KOPT-K1 (cell line): ENCODE results near the gene FGGY.
"Not testable (repeated sequence)": the region's sequence is repeated elsewhere in the genome, so short reads cannot be mapped to it uniquely, and the experiment has no call there.

Experiments used
- H3K27ac ChIP-seq: fragments of 200-600 bp; sonication (generic); 2 replicates; pipeline ENCODE4 v1.5.1; 2016; ENCODE audit warnings: antibody characterized with exemption, mild to moderate bottlenecking, low read depth, low read length; ENCODE audit not compliant: poor library complexity, severe bottlenecking
- H3K36me3 ChIP-seq: fragments of 200-600 bp; sonication (generic); 2 replicates; pipeline ENCODE4 v1.5.1; 2017; ENCODE audit warnings: antibody characterized with exemption, mild to moderate bottlenecking, low read length, moderate library complexity; ENCODE audit not compliant: insufficient read depth
- H3K9me3 ChIP-seq: fragments of 200-600 bp; sonication (generic); 2 replicates; pipeline ENCODE4 v1.5.1; 2017; ENCODE audit warnings: antibody characterized with exemption, low read length, mild to moderate bottlenecking; ENCODE audit not compliant: insufficient read depth, poor library complexity, severe bottlenecking

The FGGY gene

GRCh38 chr1:59342801-59343575 is 46.1 kb downstream of the FGGY start:
- Histone ChIP-seq H3K27ac (no peak overlapping the region), H3K36me3 (no peaks in the 10 kb centered on the region), H3K9me3 (no peaks in the 10 kb centered on the region)

GRCh38 chr1:59343576-59343840 is 46.6 kb downstream of the FGGY start:
- Histone ChIP-seq H3K9me3 (no peaks in the 10 kb centered on the region), H3K36me3 (no peaks in the 10 kb centered on the region), H3K27ac (no peak overlapping the region)

- H3K27ac ChIP-seq, result no peak overlapping the region
- H3K9me3 ChIP-seq, result no peaks in the 10 kb centered on the region
- no peaks in the 10 kb centered on the region for H3K36me3 ChIP-seq
Measured at GRCh38 chr1:59345221-59345620, 48.3 kb downstream of the FGGY start.

- Histone ChIP-seq H3K9me3 (no peaks in the 10 kb centered on the region), H3K27ac (no peak overlapping the region), H3K36me3 (no peaks in the 10 kb centered on the region)
Measured at GRCh38 chr1:59346429-59346828, 49.5 kb downstream of the FGGY start.

DNA sequence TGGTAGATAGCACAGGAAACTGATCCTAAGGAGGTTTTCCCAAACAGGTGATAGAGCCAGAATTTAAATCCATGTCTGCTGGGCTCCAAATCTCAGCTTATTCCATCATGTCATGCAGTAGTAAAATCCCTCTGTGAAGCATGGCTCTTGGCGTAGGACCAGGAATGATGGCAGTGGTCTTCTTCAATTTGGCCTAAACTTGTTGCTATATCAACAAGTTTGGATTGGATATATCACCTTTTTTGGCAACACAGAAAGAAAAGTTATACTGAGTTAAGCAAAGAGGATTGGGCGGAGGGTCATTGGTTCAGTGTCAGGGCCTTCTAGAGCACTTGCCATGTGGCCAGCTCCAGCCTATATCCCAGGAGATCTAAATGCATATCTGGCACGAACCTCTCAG is 52.2 kb downstream of the FGGY start:
- no peak overlapping the region for H3K27ac ChIP-seq
- no peaks in the 10 kb centered on the region for H3K9me3 ChIP-seq
- no peaks in the 10 kb centered on the region for H3K36me3 ChIP-seq

DNA sequence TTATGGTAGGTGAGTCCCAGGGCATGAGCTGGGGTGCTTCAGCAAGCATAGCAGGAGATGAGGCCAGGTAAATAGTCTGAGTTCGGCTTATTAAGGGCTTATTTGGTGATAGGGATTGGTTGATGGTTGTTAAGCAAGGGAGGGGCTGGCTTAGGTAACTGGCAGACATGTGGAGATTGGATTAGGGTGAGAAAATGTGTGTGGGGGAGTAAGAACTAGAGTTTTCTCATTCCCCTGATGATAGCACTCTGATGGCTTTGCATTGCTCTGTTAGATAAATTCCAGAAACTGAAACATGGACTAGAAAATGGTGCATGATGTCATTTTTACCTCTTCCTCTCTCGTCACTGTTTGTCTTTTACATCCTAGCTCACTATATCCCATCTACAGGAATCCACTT is 53.6 kb downstream of the FGGY start:
- Histone ChIP-seq H3K36me3 (no peaks in the 10 kb centered on the region), H3K9me3 (no peaks in the 10 kb centered on the region), H3K27ac (no peak overlapping the region)

DNA sequence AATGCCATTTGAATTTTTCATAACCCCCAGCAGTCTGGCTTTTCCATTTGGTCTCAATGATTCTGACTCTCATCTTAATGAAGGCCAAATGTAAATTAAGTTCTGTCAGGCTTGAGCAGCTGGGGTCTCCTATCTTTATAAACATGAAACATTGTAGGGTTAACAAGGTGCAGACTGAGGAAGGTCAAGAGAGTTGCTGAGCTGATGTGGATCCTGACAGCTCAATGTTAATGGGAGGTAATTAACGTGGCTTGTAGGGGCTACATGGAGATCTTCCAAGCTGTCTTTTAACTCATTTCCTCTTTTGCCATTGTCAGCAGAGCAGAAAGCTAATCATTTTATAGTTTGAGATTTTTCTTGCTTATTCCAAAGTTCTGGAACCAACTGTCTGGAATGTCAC is 55.2 kb downstream of the FGGY start:
- Histone ChIP-seq H3K27ac (no peak overlapping the region), H3K36me3 (no peaks in the 10 kb centered on the region), H3K9me3 (no peaks in the 10 kb centered on the region)

GRCh38 chr1:59353453-59353852 is 56.6 kb downstream of the FGGY start:
- Histone ChIP-seq H3K36me3 (no peaks in the 10 kb centered on the region), H3K27ac (no peak overlapping the region), H3K9me3 (no peaks in the 10 kb centered on the region)

DNA sequence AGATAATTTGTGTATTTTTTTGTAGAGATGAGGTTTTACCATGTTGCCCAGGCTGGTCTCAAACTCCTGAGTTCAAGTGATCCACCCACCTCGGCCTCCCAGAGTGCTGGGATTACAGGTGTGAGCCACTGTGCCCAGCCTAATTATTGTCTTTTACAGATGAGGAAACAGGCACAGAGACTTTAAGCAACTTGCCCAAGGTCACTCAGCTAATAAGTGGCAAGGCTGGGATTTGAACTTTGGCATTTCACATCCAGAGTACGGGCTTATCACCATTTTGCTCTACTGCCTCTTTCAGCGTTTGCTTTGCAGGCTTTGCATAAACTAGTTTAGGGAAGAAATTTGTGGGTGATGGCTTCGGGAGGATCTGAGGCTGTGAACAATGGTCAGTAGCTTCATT is 57.3 kb downstream of the FGGY start:
- H3K27ac ChIP-seq, H3K36me3 ChIP-seq, H3K9me3 ChIP-seq: not testable (repeated sequence)

DNA sequence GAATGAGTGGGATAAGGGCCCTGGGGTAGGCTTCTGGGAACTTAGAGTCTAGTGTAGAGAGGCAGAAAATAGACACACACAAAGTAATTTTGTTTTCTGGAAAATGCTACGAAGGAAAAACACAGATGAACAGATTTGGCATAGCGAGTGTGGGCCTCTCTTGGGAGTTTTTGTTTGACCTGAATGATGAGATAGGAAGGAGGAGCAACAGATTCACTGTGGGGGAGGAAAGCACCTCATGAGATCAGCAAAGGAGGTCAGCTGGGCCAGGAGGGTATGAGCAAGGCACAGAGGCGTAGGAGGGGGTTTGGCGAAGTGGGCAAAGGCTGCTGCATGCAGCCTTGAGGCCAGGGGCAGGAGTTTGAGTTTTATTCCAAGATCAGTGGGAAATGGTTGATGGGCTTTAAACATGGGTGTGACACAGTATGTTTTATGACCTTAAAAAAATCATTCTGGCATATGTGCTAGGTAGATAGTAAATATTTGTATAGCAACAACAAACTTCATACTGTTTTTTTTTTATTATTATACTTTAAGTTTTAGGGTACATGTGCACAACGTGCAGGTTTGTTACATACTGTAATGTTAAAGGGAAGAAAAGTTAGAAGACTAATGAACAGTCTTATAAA is 57.9 kb downstream of the FGGY start:
- no peaks in the 10 kb centered on the region for H3K36me3 ChIP-seq
- no peak overlapping the region for H3K27ac ChIP-seq
- H3K9me3 ChIP-seq, result no peaks in the 10 kb centered on the region

DNA sequence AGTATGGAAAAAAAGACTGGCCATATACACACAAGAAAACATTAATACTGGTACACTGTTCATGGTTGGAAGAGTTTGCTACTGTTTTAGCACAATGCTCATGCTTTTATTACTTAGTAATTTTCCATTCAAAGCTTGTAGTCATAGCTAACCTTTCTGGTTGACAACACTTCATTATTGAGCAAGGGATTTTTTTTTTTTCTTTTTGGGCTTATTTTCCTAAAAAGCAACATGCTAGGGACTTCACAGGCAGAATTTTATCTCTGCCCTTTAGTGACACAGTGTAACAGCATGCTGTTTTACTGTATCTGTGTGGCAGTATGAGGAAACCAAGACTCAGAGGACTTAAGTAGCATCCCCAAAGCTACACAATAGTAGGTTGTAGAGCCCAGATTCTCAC is 58.5 kb downstream of the FGGY start:
- H3K9me3 ChIP-seq, result no peaks in the 10 kb centered on the region
- H3K36me3 ChIP-seq, result no peaks in the 10 kb centered on the region
- no peak overlapping the region for H3K27ac ChIP-seq

- Histone ChIP-seq H3K9me3 (no peaks in the 10 kb centered on the region), H3K36me3 (no peaks in the 10 kb centered on the region), H3K27ac (no peak overlapping the region)
Measured at GRCh38 chr1:59356627-59357026, 59.7 kb downstream of the FGGY start.

DNA sequence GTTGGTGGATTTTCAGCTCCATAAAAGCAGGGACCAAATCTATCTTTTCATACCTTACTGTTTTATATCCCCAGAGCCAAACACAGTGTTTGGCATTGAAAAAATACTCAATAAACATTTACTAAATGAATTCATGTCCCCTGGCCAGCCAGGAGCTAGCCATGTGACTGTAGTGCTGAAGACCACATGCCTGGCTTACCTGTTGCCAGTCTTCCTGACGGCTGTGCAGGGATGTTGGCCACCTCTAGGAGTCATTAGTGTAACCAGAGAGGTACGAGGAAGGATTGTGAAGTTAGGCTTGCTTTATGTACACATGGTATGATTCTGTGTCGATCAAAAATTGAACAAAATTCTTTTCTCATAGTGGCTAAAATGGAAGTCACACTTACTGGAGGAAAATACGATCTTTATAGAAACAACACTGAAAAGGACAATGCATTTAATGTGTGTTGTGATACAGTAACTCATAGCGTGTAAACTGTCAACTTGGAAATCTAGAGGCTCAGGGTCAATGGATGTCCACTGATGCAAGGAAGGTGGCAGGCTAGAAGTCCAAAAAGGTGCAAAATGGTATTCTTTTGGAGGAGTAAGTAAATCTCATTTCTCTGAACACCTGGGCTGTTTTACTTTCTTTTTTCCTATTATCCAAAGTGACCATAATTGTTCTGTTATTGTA is 60.9 kb downstream of the FGGY start:
- Histone ChIP-seq H3K27ac (no peak overlapping the region), H3K36me3 (no peaks in the 10 kb centered on the region), H3K9me3 (no peaks in the 10 kb centered on the region)

DNA sequence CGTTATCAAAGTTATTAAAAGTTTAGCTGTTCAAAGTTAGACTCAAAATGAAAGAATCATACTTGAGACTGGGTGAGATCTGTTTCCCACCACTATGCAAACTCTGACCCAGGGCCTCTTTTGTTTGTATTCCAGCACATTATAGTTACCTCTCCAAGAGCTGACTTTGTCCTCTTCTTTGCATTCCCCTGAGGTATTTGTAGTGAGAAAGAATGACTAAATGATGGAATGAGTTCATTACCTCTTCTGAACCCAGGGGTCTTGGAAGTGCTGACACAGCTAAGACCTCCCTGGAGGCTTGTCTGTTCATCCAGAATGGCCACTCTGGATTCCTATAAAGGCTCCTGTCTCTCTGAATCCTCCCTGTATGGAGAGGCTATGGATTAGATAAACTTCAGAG is 62.4 kb downstream of the FGGY start:
- Histone ChIP-seq H3K27ac (no peak overlapping the region), H3K36me3 (no peaks in the 10 kb centered on the region), H3K9me3 (no peaks in the 10 kb centered on the region)

DNA sequence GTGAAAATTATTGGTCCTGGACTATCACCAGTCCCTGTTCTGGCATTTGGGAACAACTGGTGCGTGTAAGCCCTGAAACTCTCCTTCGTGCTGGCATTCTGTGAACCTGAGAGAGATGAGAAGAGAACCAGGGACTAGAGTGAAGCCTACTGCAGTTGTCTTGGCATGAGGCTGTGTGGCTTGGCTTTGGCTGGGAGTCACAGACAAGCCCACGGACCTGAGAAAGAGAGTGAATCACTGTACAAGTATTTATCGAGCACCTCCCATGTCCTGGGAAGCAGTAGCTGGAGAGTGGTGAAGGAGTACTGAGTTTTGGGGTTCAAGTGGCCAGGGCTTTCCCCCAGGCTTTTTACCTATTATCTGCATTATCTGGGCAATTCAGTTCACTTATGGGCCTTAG is 63.3 kb downstream of the FGGY start:
- H3K9me3 ChIP-seq, result no peaks in the 10 kb centered on the region
- H3K27ac ChIP-seq, result no peak overlapping the region
- H3K36me3 ChIP-seq, result no peaks in the 10 kb centered on the region

DNA sequence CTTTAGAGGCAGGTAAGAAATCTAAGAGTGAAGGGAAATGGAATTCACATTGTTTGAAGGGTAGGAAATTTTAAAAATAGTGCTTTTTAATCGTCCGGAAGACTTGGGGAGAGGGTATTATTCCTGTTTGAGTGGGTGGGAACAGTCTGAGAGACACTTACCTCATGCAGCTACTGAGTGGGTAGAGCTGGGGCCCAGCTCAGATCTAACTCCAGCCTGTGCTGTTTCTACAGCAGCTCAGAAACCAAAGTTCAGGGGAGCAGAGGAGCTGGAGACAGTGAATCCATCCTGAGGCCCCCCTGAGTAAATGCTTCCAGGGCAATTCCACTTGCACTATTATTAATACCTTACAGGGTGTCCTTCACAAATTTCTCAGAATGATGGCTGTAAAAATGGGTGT is 63.8 kb downstream of the FGGY start:
- H3K27ac ChIP-seq, result no peak overlapping the region
- no peaks in the 10 kb centered on the region for H3K36me3 ChIP-seq
- no peaks in the 10 kb centered on the region for H3K9me3 ChIP-seq
